Stimulated activated naive B cell treated with anti-CD40 and anti-IgM and Interleukin-4, amounts not matched to agents 10 μg/mL and 1 μg/mL and 100 μg/mL, for 72 hours (primary cell): ENCODE data around the gene CBX6.

Experiments used
- ATAC-seq, 2 donors: fragments of 150-1000 bp; cut with Tn5 transposase; replicated peaks; 2 replicates each; pipeline ENCODE4 v1.10.0; 2021; ENCODE audit warnings: moderate library complexity in 1 of 2
- DNase-seq: peaks from one replicate; pipeline ENCODE4 v3.0.0; 2021
- H3K27ac Mint-ChIP-seq: one replicate; pipeline ENCODE4 v1.8.0; 2022; ENCODE audit warnings: mild to moderate bottlenecking, mixed read lengths
- H3K27me3 Mint-ChIP-seq, 2 donors: one replicate each; pipeline ENCODE4 v1.8.0; 2022; ENCODE audit warnings: mixed read lengths in 2 of 2
- H3K36me3 Mint-ChIP-seq, 2 donors: one replicate each; pipeline ENCODE4 v1.8.0; 2022; ENCODE audit warnings: mixed read lengths in 2 of 2, mild to moderate bottlenecking in 1 of 2
- H3K4me1 Mint-ChIP-seq, 2 donors: one replicate each; pipeline ENCODE4 v1.8.0; 2022; ENCODE audit warnings: mixed read lengths in 2 of 2, mild to moderate bottlenecking in 1 of 2
- H3K4me3 Mint-ChIP-seq, 2 donors: one replicate each; pipeline ENCODE4 v1.8.0; 2022; ENCODE audit warnings: mild to moderate bottlenecking in 2 of 2, mixed read lengths in 2 of 2, moderate library complexity in 1 of 2
- H3K9me3 Mint-ChIP-seq, 2 donors: one replicate each; pipeline ENCODE4 v1.8.0; 2022; ENCODE audit warnings: mixed read lengths in 2 of 2, mild to moderate bottlenecking in 1 of 2

CBX6 gene

DNA sequence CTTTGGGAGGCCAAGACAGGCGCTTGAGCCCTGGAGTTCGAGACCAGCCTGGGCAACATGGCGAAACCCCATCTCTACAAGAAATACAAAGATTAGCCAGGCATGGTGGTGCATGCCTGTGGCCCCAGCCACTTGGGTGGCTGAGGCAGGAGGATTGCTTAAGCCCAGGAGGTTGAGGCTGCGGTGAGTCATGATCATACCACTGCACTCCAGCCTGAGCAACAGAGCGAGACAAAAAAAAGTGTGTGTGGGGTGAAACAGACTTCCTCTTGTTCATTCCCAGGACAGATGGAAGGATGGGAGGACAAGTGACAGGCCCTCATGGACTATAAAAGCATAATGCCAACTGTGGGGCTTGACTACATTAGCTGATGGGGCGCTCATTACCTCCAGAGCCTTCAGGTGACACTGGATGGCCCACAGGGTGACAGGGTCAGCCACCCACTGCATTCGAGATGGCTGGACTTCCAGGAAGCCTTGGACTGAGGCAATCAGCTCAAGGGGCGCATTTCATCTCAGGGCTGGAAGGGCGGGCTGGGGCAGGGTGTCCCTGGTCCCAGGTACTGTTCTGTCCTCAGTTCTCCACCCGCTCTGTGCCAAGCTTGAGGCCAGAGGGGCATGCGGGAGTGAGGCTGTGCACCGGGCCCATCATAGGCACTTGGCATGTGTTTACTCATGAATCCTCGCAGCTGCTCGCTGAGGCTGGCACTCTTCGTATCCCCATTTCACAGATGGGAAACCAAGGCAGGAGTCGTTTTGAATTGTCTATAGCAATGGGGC is 40.7 kb downstream of the CBX6 start:
- Mint-ChIP-seq H3K4me3 (no peak overlapping the region), H3K27ac (no peak overlapping the region), H3K4me1 (peaks cover 0 to 3% of the 10 kb centered on the region in 2 donors), H3K9me3 (no peaks in the 10 kb centered on the region), H3K36me3 (no peaks in the 10 kb centered on the region), H3K27me3 (peaks cover 12 to 25% of the 10 kb centered on the region in 2 donors)
- ATAC-seq (no peak), DNase-seq (no peak)

DNA sequence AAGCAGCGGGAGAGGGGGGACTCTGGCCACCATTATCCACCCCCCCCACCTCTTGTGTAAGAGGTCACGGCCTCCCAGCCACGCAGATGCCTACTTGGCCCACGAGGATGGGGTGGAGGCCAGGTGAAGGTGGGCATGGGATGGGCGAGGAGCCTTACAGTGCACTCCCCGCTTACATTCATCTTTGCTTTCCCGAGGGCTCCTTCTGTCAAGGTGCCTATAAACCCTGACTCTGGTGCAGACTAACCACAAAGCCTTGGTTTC is 41.2 kb downstream of the CBX6 start:
- DNase-seq (no peak), ATAC-seq (no peak)
- Mint-ChIP-seq H3K4me3 (no peak overlapping the region), H3K36me3 (no peaks in the 10 kb centered on the region), H3K27me3 (peaks cover 7 to 20% of the 10 kb centered on the region in 2 donors), H3K4me1 (peaks cover 0 to 3% of the 10 kb centered on the region in 2 donors), H3K9me3 (no peaks in the 10 kb centered on the region), H3K27ac (no peak overlapping the region)

DNA sequence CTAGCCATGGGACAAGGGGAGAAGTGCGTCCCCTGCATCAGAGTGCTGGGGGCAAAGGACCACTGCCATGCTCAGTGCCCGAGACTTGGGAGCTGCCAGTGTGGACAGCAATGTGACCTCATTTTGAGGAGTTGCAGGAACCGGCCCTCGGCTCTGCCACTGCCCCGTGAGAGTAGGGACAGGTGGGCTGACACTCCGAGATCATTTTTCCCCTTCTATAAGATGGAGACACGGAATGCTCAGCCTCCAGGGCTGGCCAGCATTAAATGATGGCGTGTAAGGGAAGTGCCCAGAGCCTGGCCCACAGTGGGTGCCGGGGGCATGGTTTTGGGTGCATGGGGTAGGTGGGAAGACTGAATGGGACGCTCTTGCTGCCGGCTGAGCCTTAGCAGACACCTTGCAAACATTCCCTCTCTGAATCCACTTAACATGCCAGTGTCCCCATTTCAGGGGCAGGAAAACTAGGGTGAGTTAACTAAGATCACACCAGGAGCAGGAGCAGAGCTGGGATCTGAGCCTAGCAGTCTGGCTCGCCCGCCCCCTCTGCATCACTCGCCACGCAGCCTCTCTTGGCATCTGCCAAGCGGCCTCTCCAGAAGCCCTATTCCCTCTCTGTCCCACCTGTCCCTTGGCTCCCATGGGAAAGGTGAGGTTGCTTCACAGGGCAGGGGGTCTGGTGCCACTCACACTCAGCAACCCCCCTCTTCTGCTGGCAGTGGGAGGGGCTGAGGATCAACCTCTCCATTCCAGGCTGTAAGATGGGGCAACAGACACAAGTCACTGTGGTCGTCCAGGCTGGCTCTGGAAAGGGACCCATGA is 41.8 kb downstream of the CBX6 start:
- Mint-ChIP-seq H3K4me3 (no peak overlapping the region), H3K27ac (no peak overlapping the region), H3K4me1 (peaks cover 0 to 3% of the 10 kb centered on the region in 2 donors), H3K27me3 (peaks cover 7 to 19% of the 10 kb centered on the region in 2 donors), H3K9me3 (no peaks in the 10 kb centered on the region), H3K36me3 (no peaks in the 10 kb centered on the region)
- DNase-seq: no peak
- no peak for ATAC-seq

DNA sequence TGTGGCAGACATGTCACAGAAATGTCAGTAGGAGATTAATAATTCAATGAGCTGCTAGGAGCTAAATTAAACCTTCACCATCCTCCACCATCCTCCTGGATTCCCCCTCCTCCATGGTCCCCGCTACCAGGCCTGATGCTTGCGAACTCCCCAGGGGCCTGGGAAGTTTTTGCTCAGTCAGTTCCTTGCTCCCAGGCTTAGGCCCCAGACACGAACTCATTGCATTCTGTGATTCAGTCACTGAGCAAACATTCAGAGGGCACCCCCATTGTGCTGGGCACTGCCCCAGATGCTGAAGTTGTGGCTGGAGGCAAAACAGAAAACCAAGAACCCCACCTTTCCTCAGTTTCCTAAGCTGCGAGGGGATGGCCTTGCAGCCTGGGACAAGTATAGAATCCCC is 42.5 kb downstream of the CBX6 start:
- H3K4me3 Mint-ChIP-seq: no peak overlapping the region
- H3K9me3 Mint-ChIP-seq: no peaks in the 10 kb centered on the region
- peaks cover 0 to 3% of the 10 kb centered on the region in 2 donors for H3K4me1 Mint-ChIP-seq
- H3K27me3 Mint-ChIP-seq: peaks cover 5 to 16% of the 10 kb centered on the region in 2 donors
- no peak for DNase-seq
- ATAC-seq: no peak
- H3K27ac Mint-ChIP-seq: no peak overlapping the region
- no peaks in the 10 kb centered on the region for H3K36me3 Mint-ChIP-seq

DNA sequence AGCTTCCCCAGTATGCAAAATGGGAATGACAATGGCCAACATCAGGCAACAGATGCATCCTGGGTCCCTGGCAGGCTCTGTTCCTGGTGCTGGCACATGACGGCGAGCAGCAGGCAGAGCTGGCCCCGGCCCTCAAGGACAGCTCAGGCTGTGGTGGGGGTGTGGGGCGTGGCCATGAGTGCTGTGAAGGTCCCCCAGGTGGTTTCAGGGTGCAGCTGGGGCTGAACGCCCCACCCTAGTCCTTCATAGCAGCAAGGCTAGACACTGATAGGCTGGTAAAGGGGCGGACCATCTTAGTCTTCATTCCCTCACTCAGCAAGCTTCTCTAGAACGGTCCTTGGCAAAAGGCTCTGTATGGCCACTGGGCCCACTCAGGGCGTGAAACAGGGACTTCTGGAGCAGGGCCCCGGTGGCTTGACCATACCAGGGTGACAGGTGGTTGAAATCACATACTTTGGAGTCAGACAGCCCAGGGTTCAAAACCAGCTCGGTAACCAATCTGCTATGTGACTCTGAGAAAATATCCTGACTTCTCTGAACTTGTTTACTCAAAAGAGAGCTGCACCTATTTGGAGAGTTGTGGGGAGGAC is 43.3 kb downstream of the CBX6 start:
- H3K36me3 Mint-ChIP-seq: no peaks in the 10 kb centered on the region
- H3K27me3 Mint-ChIP-seq: peaks cover 0 to 12% of the 10 kb centered on the region in 2 donors
- DNase-seq (no peak), ATAC-seq (no peak)
- no peak overlapping the region for H3K27ac Mint-ChIP-seq
- no peaks in the 10 kb centered on the region for H3K9me3 Mint-ChIP-seq
- no peak overlapping the region for H3K4me3 Mint-ChIP-seq
- H3K4me1 Mint-ChIP-seq: peaks cover 0 to 3% of the 10 kb centered on the region in 2 donors

DNA sequence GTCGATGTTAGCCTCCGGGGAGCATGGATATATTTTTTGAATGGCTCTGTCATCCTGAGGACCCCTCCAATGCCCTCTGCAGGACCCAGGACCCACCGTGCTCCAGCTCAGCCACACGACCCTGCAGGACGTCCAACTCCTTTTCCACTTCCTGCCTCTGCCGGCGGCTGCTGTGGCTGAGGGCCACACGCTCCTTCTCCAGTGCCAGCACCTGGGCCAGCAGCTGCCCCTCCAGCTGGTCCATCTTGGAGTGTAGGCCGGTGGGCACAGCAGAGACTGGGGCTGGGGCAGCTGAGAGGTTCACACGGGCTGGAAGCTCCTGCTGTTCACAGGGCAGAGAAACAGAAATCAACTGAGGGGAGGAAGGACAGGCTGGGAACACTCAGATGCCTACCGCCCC is 43.8 kb downstream of the CBX6 start:
- H3K9me3 Mint-ChIP-seq: no peaks in the 10 kb centered on the region
- DNase-seq (no peak), ATAC-seq (no peak)
- no peak overlapping the region for H3K27ac Mint-ChIP-seq
- peaks cover 3 to 12% of the 10 kb centered on the region in 2 donors for H3K27me3 Mint-ChIP-seq
- H3K4me3 Mint-ChIP-seq: no peak overlapping the region
- H3K4me1 Mint-ChIP-seq: peaks cover 0 to 3% of the 10 kb centered on the region in 2 donors
- no peaks in the 10 kb centered on the region for H3K36me3 Mint-ChIP-seq

DNA sequence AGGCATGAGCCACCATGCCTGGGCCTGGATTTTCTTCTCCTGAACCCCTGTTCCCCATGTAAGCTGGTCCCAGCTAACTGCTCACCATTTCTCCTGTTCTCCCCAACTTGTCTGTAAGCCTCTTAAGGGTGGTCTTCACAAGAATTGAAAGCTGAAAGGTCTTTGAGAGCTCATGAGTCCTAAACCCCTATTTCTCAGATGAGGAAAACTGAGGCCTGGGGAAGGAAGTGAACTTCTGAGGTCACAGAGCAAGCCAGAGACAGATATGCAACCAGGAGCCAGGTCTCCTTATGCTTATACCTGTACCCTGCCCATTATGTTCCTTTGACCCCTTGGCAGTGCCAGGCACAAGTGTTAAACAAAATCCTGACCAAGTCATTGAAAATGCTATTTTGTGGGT is 44.5 kb downstream of the CBX6 start:
- Mint-ChIP-seq H3K27ac (no peak overlapping the region), H3K4me1 (peaks cover 0 to 3% of the 10 kb centered on the region in 2 donors), H3K27me3 (peaks cover 7 to 12% of the 10 kb centered on the region in 2 donors), H3K36me3 (no peaks in the 10 kb centered on the region), H3K9me3 (no peaks in the 10 kb centered on the region), H3K4me3 (no peak overlapping the region)
- ATAC-seq (no peak), DNase-seq (no peak)

DNA sequence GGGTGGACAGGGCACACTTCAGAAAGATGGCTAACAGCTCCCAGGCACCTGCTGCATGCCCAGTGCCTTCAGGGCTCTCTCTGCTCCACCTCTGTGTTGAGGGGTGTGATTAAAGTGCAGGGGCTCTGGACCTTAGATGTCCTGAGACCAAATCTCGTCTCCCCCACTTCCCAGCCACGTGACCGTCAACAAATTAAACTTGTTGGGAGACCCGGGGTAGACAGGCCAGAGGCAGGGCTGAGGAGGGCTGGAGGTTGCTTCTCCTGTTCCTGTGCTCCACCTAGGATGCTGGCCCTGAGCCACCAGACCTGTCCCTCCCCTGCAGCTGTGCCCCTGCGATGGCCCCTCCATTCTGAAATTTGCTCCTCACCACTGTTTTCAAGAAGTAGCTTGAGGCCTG is 45.2 kb downstream of the CBX6 start:
- Mint-ChIP-seq H3K36me3 (no peaks in the 10 kb centered on the region), H3K4me1 (peaks cover 0 to 3% of the 10 kb centered on the region in 2 donors), H3K4me3 (no peak overlapping the region), H3K27me3 (peaks cover 8 to 13% of the 10 kb centered on the region in 2 donors), H3K27ac (no peak overlapping the region), H3K9me3 (no peaks in the 10 kb centered on the region)
- ATAC-seq (no peak), DNase-seq (no peak)

DNA sequence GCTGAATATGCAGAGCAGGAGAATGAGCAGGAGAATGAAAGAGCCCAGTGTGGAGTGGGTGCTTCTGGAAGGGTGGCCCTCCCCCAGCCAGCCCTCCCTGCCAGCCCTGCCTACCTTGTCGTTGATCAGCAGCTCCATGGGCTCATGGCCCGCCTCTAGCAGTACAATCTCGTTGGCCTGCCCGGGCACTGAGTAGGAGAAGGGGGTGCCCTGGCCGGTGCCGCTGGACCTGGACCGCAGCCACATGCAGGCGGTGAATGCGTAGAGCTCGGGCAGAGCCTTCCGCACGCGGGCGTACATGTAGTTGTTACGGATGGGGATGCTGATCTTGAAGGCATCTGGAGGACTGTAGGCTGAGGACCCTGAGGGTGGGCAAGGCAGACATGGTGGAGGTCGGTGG is 45.6 kb downstream of the CBX6 start:
- ATAC-seq (no peak), DNase-seq (no peak)
- peaks cover 11 to 17% of the 10 kb centered on the region in 2 donors for H3K27me3 Mint-ChIP-seq
- H3K4me1 Mint-ChIP-seq: peaks cover 0 to 3% of the 10 kb centered on the region in 2 donors
- H3K4me3 Mint-ChIP-seq: no peak overlapping the region
- H3K36me3 Mint-ChIP-seq: no peaks in the 10 kb centered on the region
- H3K27ac Mint-ChIP-seq: no peak overlapping the region
- H3K9me3 Mint-ChIP-seq: no peaks in the 10 kb centered on the region

DNA sequence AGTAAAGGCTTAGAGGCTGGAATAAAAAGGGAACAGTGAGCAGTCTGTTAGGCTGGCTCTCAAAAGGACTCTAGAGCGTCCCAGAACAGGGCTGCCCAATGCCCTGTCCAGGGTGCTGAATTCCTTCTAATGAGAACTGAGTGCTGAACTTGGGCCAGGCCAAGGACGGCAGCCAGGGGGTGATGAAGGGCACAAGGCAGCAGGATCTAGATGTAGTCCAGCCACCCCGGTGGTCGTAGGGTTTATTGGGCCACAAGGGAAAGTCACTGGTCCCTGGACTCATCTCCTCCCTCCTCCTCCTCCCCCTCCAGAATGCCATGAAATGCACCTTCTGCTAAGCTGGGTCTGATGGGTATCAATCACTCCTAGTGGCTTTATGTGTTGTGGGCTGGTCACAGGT is 47.4 kb downstream of the CBX6 start:
- no peak overlapping the region for H3K27ac Mint-ChIP-seq
- H3K9me3 Mint-ChIP-seq: no peaks in the 10 kb centered on the region
- ATAC-seq (peak; percentile 78 to 83), DNase-seq (no peak)
- H3K36me3 Mint-ChIP-seq: no peaks in the 10 kb centered on the region
- no peak overlapping the region for H3K4me3 Mint-ChIP-seq
- H3K27me3 Mint-ChIP-seq: peaks cover 11 to 18% of the 10 kb centered on the region in 2 donors
- no peaks in the 10 kb centered on the region for H3K4me1 Mint-ChIP-seq

DNA sequence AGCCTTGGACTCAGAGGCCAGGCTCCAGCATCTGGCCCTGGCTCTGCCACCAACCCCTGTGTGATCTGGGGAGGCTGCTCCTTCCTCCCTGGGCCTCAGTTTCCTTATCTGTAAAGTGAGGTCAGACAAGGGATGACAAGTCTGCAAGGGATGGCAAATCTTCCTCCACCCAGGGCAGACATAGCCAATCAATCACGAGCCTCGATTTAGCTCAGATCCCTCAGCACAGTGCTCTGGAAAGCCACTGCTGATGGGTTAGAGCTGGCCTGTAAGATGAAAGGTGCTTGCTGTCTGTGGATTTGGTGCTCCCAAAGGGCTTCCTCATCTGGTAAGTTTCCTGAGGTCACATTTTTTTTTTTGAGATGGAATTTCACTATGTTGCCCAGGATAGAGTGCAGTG is 48.4 kb downstream of the CBX6 start:
- Mint-ChIP-seq H3K27ac (no peak overlapping the region), H3K36me3 (no peaks in the 10 kb centered on the region), H3K9me3 (no peaks in the 10 kb centered on the region), H3K4me1 (no peaks in the 10 kb centered on the region), H3K27me3 (peaks cover 11 to 18% of the 10 kb centered on the region in 2 donors), H3K4me3 (no peak overlapping the region)
- no peak for ATAC-seq
- DNase-seq: no peak

DNA sequence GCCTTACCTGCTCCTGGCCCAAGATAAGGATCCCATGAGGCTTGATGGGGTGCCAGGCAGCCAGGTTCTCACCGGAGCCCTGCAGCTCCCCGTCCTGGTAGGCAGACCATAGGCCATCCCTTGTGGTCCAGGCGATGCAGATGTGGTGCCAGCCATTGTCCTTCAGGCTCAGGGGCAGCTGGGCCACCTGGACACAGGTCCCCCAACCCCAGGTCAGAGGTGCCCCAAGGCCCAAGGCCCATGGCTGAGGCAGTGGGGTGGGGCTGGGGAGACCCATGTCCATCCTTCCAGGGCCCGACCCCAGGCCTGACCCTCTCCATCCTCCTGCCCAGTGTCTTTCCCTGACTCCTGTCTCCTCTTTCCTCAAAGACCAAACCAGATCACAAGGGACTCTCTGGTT is 48.9 kb downstream of the CBX6 start:
- H3K27me3 Mint-ChIP-seq: peaks cover 15 to 22% of the 10 kb centered on the region in 2 donors
- no peak for DNase-seq
- H3K4me1 Mint-ChIP-seq: no peaks in the 10 kb centered on the region
- H3K27ac Mint-ChIP-seq: no peak overlapping the region
- H3K36me3 Mint-ChIP-seq: no peaks in the 10 kb centered on the region
- no peak overlapping the region for H3K4me3 Mint-ChIP-seq
- no peaks in the 10 kb centered on the region for H3K9me3 Mint-ChIP-seq
- no peak for ATAC-seq

DNA sequence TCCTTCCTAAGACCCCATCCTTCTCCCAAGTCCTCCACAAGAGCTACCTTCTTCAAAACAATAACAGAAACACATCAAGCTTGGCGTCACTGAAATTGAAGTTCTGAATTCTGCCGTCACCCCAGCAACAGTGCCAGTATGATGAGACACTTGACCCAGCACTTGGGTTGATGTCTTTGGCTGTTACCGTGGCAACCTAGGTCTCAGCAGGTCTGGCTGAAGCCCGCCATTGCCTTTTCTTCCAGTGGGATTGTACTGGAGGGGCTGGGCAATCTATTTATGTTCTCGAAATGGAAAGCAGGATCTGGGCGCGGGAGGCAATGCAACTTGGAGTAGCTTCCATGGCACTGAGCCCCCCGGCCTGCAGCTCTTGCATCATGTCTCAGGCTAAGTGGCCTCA is 52.0 kb downstream of the CBX6 start:
- H3K27ac Mint-ChIP-seq: no peak overlapping the region
- no peaks in the 10 kb centered on the region for H3K36me3 Mint-ChIP-seq
- H3K9me3 Mint-ChIP-seq: no peaks in the 10 kb centered on the region
- H3K27me3 Mint-ChIP-seq: peaks cover 29 to 30% of the 10 kb centered on the region in 2 donors
- H3K4me3 Mint-ChIP-seq: no peak overlapping the region
- H3K4me1 Mint-ChIP-seq: no peaks in the 10 kb centered on the region
- DNase-seq (no peak), ATAC-seq (no peak)

DNA sequence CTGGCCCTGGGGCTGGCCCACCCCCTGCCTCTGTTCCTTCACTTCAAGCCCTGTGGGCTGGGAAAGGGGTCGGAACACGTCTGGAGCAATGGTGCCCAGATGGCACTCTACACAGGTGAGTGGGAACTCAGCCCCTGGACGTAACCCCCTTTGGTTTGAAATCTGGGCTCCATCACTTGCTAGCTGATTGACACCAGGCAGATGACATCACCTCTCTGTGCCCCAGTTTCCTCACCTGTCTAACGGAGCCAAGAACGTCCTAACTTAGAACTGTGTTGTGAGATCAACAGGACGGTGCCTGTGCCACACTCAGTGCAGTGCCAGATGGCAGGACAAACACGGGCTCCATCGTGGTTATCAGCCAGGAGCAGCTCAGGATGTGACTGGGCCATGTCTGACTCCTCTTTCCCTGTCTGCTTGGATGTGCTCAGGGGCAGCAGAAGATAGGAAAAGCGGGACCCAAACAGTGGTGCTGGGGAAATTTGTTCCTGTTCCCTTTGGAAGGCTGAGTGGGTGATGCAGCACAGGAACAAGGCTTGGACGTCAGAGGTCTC is 52.6 kb downstream of the CBX6 start:
- Mint-ChIP-seq H3K9me3 (no peaks in the 10 kb centered on the region), H3K27me3 (peaks cover 35 to 36% of the 10 kb centered on the region in 2 donors), H3K27ac (no peak overlapping the region), H3K4me1 (no peaks in the 10 kb centered on the region), H3K4me3 (no peak overlapping the region), H3K36me3 (no peaks in the 10 kb centered on the region)
- DNase-seq: no peak
- no peak for ATAC-seq
